Gastrocnemius medialis (tissue), 4 donors: ENCODE measurements around the gene LIPT2.

Source experiments
- CTCF ChIP-seq, 5 experiments: fragments of 450-650 bp in 3 of 5; fragments of 200-600 bp in 2 of 5; sonication (generic) in 2 of 5; IDR thresholded peaks in 4 of 5; conservative IDR thresholded peaks in 1 of 5; 1 replicate in 4 of 5; 2 replicates in 1 of 5; pipeline ENCODE4 v1.5.1; 2016 to 2019; ENCODE audit warnings: antibody characterized with exemption in 5 of 5, mild to moderate bottlenecking in 3 of 5, moderate library complexity in 3 of 5
- POLR2A ChIP-seq, 2 donors: fragments of 450-650 bp; IDR thresholded peaks; one replicate each; pipeline ENCODE4 v1.6.1; 2017; ENCODE audit warnings: antibody characterized with exemption in 2 of 2, mild to moderate bottlenecking in 2 of 2, moderate library complexity in 2 of 2

- TF ChIP-seq CTCF (IDR thresholded peaks at IDR 0.05 in 4 of 5, conservative IDR thresholded peaks at IDR 0.05 in 1 of 5) (no peak), POLR2A (IDR thresholded peaks at IDR 0.05) (no peak)
Observed at GRCh38 chr11:74476536-74476935, 17.0 kb downstream of the LIPT2 start.
